ENCODE results near the gene ASB9.

The ASB9 gene

GRCh38 chrX:15242899-15243555 is 26.9 kb downstream of the ASB9 start:
- H3K36me3 ChIP-seq (ENCODE audit: low read length) = no peaks in the 10 kb centered on the region
- no peak overlapping the region for H3K4me2 ChIP-seq (ENCODE audit: low read depth, low read length, poor library complexity, severe bottlenecking)
- no peak overlapping the region for H3K9ac ChIP-seq (ENCODE audit: low read length)
- H3K9me2 ChIP-seq (replicated peaks; ENCODE audit: insufficient read depth, low read length) = no peaks in the 10 kb centered on the region
- no peaks in the 10 kb centered on the region for H3F3A ChIP-seq (ENCODE audit: insufficient read depth)
- no peaks in the 10 kb centered on the region for H3K9me3 ChIP-seq (ENCODE audit: insufficient read depth, low read length)
- H4K20me1 ChIP-seq (ENCODE audit: low read depth, low read length) = no peaks in the 10 kb centered on the region
- H3K79me2 ChIP-seq (ENCODE audit: insufficient read depth, low read length) = no peaks in the 10 kb centered on the region
- H3K27me3 ChIP-seq (ENCODE audit: low read length) = no peaks in the 10 kb centered on the region
- H2AFZ ChIP-seq (ENCODE audit: low read depth, low read length, severe bottlenecking) = no peak overlapping the region
- TF ChIP-seq EZH2phosphoT487 (conservative IDR thresholded peaks at IDR 0.05; ENCODE audit: low read length) = no peak
- TF ChIP-seq, protein P1, sequence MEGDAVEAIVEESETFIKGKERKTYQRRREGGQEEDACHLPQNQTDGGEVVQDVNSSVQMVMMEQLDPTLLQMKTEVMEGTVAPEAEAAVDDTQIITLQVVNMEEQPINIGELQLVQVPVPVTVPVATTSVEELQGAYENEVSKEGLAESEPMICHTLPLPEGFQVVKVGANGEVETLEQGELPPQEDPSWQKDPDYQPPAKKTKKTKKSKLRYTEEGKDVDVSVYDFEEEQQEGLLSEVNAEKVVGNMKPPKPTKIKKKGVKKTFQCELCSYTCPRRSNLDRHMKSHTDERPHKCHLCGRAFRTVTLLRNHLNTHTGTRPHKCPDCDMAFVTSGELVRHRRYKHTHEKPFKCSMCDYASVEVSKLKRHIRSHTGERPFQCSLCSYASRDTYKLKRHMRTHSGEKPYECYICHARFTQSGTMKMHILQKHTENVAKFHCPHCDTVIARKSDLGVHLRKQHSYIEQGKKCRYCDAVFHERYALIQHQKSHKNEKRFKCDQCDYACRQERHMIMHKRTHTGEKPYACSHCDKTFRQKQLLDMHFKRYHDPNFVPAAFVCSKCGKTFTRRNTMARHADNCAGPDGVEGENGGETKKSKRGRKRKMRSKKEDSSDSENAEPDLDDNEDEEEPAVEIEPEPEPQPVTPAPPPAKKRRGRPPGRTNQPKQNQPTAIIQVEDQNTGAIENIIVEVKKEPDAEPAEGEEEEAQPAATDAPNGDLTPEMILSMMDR (IDR thresholded peaks at IDR 0.05; ENCODE audit: insufficient read depth, low read length, poor library complexity, severe bottlenecking) = peak; percentile 21
- H3K27ac ChIP-seq (ENCODE audit: low read depth, low read length) = no peak overlapping the region
- H3K4me3 ChIP-seq (ENCODE audit: insufficient read depth, low read length, poor library complexity, severe bottlenecking) = no peak overlapping the region

DNA sequence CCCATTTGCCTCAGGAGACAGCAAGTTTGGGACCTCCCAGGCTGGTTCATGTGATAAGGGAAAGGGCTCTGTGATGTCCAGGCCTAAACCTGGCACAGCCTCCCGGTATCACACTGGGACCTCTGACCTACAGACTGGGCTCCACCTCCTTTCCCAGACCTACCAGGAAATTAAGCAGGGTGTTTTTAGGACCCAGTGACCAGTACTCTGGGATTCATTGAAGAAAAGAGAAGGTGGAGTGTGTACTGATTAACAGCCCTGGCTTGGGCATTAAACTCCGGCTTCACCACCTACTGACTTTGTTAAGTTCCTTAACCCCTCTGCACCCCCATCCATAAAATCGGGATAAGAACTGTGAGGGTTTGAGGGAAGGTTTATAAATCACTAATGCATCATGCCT is 28.6 kb downstream of the ASB9 start:
- no peaks in the 10 kb centered on the region for H3K36me3 ChIP-seq (ENCODE audit: low read length)
- H3K9me2 ChIP-seq (replicated peaks; ENCODE audit: insufficient read depth, low read length) = no peaks in the 10 kb centered on the region
- H4K20me1 ChIP-seq (ENCODE audit: low read depth, low read length) = no peaks in the 10 kb centered on the region
- no peak overlapping the region for H2AFZ ChIP-seq (ENCODE audit: low read depth, low read length, severe bottlenecking)
- H3K4me3 ChIP-seq (ENCODE audit: insufficient read depth, low read length, poor library complexity, severe bottlenecking) = no peak overlapping the region
- H3K79me2 ChIP-seq (ENCODE audit: insufficient read depth, low read length) = no peaks in the 10 kb centered on the region
- H3K4me2 ChIP-seq (ENCODE audit: low read depth, low read length, poor library complexity, severe bottlenecking) = no peak overlapping the region
- no peaks in the 10 kb centered on the region for H3F3A ChIP-seq (ENCODE audit: insufficient read depth)
- no peak for TF ChIP-seq EZH2phosphoT487 (conservative IDR thresholded peaks at IDR 0.05; ENCODE audit: low read length)
- TF ChIP-seq, protein P1 (IDR thresholded peaks at IDR 0.05; ENCODE audit: insufficient read depth, low read length, poor library complexity, severe bottlenecking) = no peak
- H3K27me3 ChIP-seq (ENCODE audit: low read length) = no peaks in the 10 kb centered on the region
- H3K9ac ChIP-seq (ENCODE audit: low read length) = no peak overlapping the region
- no peaks in the 10 kb centered on the region for H3K9me3 ChIP-seq (ENCODE audit: insufficient read depth, low read length)
- H3K27ac ChIP-seq (ENCODE audit: low read depth, low read length) = no peak overlapping the region

DNA sequence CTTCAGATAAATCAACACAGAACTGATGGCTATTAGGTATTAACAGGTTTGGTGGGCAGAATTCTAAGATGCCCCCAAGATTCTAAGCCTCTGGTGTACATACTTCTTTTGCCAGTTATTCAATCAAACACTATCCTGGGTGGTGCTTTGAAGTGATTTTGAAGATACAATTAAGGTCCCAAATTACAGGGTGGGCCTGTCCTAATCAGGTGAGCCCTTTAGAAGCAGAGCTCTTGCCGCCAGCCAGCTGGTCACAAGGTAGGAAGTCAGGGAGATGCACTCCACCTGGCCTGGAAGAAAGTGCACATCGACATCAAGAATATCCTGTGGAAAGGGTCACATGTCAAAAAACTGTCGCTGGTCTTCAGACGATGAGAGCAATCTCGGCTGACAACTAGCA is 29.5 kb downstream of the ASB9 start:
- no peak overlapping the region for H3K4me2 ChIP-seq (ENCODE audit: low read depth, low read length, poor library complexity, severe bottlenecking)
- H4K20me1 ChIP-seq (ENCODE audit: low read depth, low read length) = no peaks in the 10 kb centered on the region
- H3F3A ChIP-seq (ENCODE audit: insufficient read depth) = no peaks in the 10 kb centered on the region
- TF ChIP-seq, protein P1 (IDR thresholded peaks at IDR 0.05; ENCODE audit: insufficient read depth, low read length, poor library complexity, severe bottlenecking) = no peak
- TF ChIP-seq EZH2phosphoT487 (conservative IDR thresholded peaks at IDR 0.05; ENCODE audit: low read length) = no peak
- no peak overlapping the region for H3K4me3 ChIP-seq (ENCODE audit: insufficient read depth, low read length, poor library complexity, severe bottlenecking)
- H3K27ac ChIP-seq (ENCODE audit: low read depth, low read length) = no peak overlapping the region
- no peaks in the 10 kb centered on the region for H3K9me3 ChIP-seq (ENCODE audit: insufficient read depth, low read length)
- H3K9me2 ChIP-seq (replicated peaks; ENCODE audit: insufficient read depth, low read length) = no peaks in the 10 kb centered on the region
- no peaks in the 10 kb centered on the region for H3K36me3 ChIP-seq (ENCODE audit: low read length)
- no peaks in the 10 kb centered on the region for H3K79me2 ChIP-seq (ENCODE audit: insufficient read depth, low read length)
- no peak overlapping the region for H2AFZ ChIP-seq (ENCODE audit: low read depth, low read length, severe bottlenecking)
- H3K9ac ChIP-seq (ENCODE audit: low read length) = no peak overlapping the region
- no peaks in the 10 kb centered on the region for H3K27me3 ChIP-seq (ENCODE audit: low read length)
